Measurements from ENCODE around the gene TGFB1. TPM values are rescaled to one million over a fixed set of nuclear protein-coding genes. Genes with fewer than 3 reads are reported as not detected.
A peak's percentile ranks its signal among the peaks of the same experiment; 100 is the strongest.
"Not testable (repeated sequence)": the region's sequence is repeated elsewhere in the genome, so short reads cannot be mapped to it uniquely, and the experiment has no call there.

The TGFB1 gene
- total RNA-seq, 1 donor from 2014 or later: 195 TPM

GRCh38 chr19:41295499-41295898 lies 58.2 kb downstream of the TGFB1 start:
- Mint-ChIP-seq H3K9me3 (ENCODE audit: low read depth) (no peaks in the 10 kb centered on the region), H3K4me1 (ENCODE audit: low read depth) (peaks cover 41% of the 10 kb centered on the region), H3K4me3 (ENCODE audit: unreplicated experiment) (no peak overlapping the region), H3K27me3 (ENCODE audit: low read depth) (no peaks in the 10 kb centered on the region), H3K27ac (ENCODE audit: unreplicated experiment) (no peak overlapping the region), H3K36me3 (ENCODE audit: low read depth) (peaks cover 45% of the 10 kb centered on the region)
- DNase-seq (ENCODE audit: low spot score): no peak
- TF ChIP-seq, protein P1, sequence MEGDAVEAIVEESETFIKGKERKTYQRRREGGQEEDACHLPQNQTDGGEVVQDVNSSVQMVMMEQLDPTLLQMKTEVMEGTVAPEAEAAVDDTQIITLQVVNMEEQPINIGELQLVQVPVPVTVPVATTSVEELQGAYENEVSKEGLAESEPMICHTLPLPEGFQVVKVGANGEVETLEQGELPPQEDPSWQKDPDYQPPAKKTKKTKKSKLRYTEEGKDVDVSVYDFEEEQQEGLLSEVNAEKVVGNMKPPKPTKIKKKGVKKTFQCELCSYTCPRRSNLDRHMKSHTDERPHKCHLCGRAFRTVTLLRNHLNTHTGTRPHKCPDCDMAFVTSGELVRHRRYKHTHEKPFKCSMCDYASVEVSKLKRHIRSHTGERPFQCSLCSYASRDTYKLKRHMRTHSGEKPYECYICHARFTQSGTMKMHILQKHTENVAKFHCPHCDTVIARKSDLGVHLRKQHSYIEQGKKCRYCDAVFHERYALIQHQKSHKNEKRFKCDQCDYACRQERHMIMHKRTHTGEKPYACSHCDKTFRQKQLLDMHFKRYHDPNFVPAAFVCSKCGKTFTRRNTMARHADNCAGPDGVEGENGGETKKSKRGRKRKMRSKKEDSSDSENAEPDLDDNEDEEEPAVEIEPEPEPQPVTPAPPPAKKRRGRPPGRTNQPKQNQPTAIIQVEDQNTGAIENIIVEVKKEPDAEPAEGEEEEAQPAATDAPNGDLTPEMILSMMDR (IDR thresholded peaks at IDR 0.05): no peak

- H3K36me3 Mint-ChIP-seq (ENCODE audit: low read depth): peaks cover 45% of the 10 kb centered on the region
- TF ChIP-seq, protein P1 (IDR thresholded peaks at IDR 0.05): no peak
- no peaks in the 10 kb centered on the region for H3K27me3 Mint-ChIP-seq (ENCODE audit: low read depth)
- no peaks in the 10 kb centered on the region for H3K9me3 Mint-ChIP-seq (ENCODE audit: low read depth)
- H3K27ac Mint-ChIP-seq (ENCODE audit: unreplicated experiment): no peak overlapping the region
- peaks cover 31% of the 10 kb centered on the region for H3K4me1 Mint-ChIP-seq (ENCODE audit: low read depth)
- H3K4me3 Mint-ChIP-seq (ENCODE audit: unreplicated experiment): no peak overlapping the region
- no peak for DNase-seq (ENCODE audit: low spot score)
Measured at GRCh38 chr19:41294393-41294792, 59.3 kb downstream of the TGFB1 start.

DNA sequence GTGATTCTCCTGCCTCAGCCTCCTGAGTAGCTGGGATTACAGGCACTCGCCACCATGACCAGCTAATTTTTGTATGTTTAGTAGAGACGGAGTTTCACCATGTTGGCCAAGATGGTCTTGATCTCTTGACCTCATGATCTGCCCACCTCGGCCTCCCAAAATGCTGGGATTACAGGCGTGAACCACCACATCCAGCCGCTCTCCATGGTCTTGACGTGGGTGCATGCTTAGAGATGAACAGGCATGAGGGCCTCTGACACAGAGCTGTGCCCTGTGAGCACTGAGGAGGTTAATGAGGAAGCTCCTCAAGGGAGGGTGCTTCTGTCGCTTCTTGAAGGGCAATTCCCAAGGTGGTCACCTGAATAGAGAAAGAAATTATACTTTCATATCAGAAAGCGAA lies 63.9 kb downstream of the TGFB1 start:
- H3K4me1 Mint-ChIP-seq (ENCODE audit: low read depth); DNase-seq (ENCODE audit: low spot score); H3K27ac Mint-ChIP-seq (ENCODE audit: unreplicated experiment); H3K27me3 Mint-ChIP-seq (ENCODE audit: low read depth); H3K4me3 Mint-ChIP-seq (ENCODE audit: unreplicated experiment); H3K9me3 Mint-ChIP-seq (ENCODE audit: low read depth): not testable (repeated sequence)
- peaks cover 37% of the 10 kb centered on the region for H3K36me3 Mint-ChIP-seq (ENCODE audit: low read depth)

- Mint-ChIP-seq H3K27me3 (ENCODE audit: low read depth) (no peaks in the 10 kb centered on the region), H3K27ac (ENCODE audit: unreplicated experiment) (no peak overlapping the region)
- TF ChIP-seq, protein P1 (IDR thresholded peaks at IDR 0.05): peak; percentile 13
Measured at GRCh38 chr19:41288673-41289530, 64.8 kb downstream of the TGFB1 start.

More at GRCh38 chr19:41288673-41289530, 64.8 kb downstream of the TGFB1 start:
- H3K4me3 Mint-ChIP-seq (ENCODE audit: unreplicated experiment): no peak overlapping the region
- no peaks in the 10 kb centered on the region for H3K9me3 Mint-ChIP-seq (ENCODE audit: low read depth)
- no peak for DNase-seq (ENCODE audit: low spot score)
- H3K36me3 Mint-ChIP-seq (ENCODE audit: low read depth): peaks cover 32% of the 10 kb centered on the region
- H3K4me1 Mint-ChIP-seq (ENCODE audit: low read depth): no peaks in the 10 kb centered on the region

Other genes starting within 250 kb of the TGFB1 start
- gene CYP2F1, start 239.5 kb downstream of the TGFB1 start, total RNA-seq: not detected in 3 replicates
- not detected in 3 replicates for gene CYP2S1, start 160.7 kb downstream of the TGFB1 start, total RNA-seq
- 151 to 218 TPM (median 214 TPM) in 3 replicates for gene AXL, start 134.7 kb downstream of the TGFB1 start, total RNA-seq
- gene HNRNPUL1, start 89.5 kb downstream of the TGFB1 start, total RNA-seq: 158 to 195 TPM (median 161 TPM) in 3 replicates
- 21.8 to 33.2 TPM (median 25.5 TPM) in 3 replicates for gene CCDC97, start 43.8 kb downstream of the TGFB1 start, total RNA-seq
- gene B9D2, start 10.2 kb upstream of the TGFB1 start, total RNA-seq: 2.0 to 3.0 TPM (median 2.6 TPM) in 3 replicates
- 4.8 to 6.8 TPM (median 5.4 TPM) in 3 replicates for gene TMEM91, start 22.6 kb upstream of the TGFB1 start, total RNA-seq
- 5.5 to 7.6 TPM (median 6.2 TPM) in 3 replicates for gene EXOSC5, start 43.4 kb upstream of the TGFB1 start, total RNA-seq
- gene BCKDHA, start 43.9 kb upstream of the TGFB1 start, total RNA-seq: 11.6 to 14.6 TPM (median 14.0 TPM) in 3 replicates
- gene B3GNT8, start 73.5 kb upstream of the TGFB1 start, total RNA-seq: 0.23 to 0.70 TPM in 2 of 3 replicates, not detected in the other
- gene DMAC2, start 86.0 kb upstream of the TGFB1 start, total RNA-seq: 27.9 to 28.0 TPM (median 28.0 TPM) in 3 replicates
- gene ERICH4, start 89.2 kb upstream of the TGFB1 start, total RNA-seq: not detected in 3 replicates
- gene CEACAM21, start 222.2 kb upstream of the TGFB1 start, total RNA-seq: not detected in 3 replicates